HG03159 (cell line): ENCODE measurements around the gene NATD1.
"Not testable (repeated sequence)": the region's sequence is repeated elsewhere in the genome, so short reads cannot be mapped to it uniquely, and the experiment has no call there.

Experiments used
- ATAC-seq: cut with Tn5 transposase; IDR thresholded peaks from one replicate; pipeline ENCODE4 v1.9.1; 2021; ENCODE audit warnings: mild to moderate bottlenecking, moderate library complexity; ENCODE audit not compliant: unreplicated experiment

The NATD1 gene

GRCh38 chr17:21196126-21196525, 57.1 kb downstream of the NATD1 start:
- no peak for ATAC-seq

GRCh38 chr17:21194703-21195102, 58.5 kb downstream of the NATD1 start:
- ATAC-seq: no peak

GRCh38 chr17:21194226-21194625, 59.0 kb downstream of the NATD1 start:
- no peak for ATAC-seq

GRCh38 chr17:21193031-21193430, 60.2 kb downstream of the NATD1 start:
- ATAC-seq: no peak

GRCh38 chr17:21192414-21192813, 60.8 kb downstream of the NATD1 start:
- not testable (repeated sequence) for ATAC-seq

GRCh38 chr17:21191698-21192097, 61.5 kb downstream of the NATD1 start:
- no peak for ATAC-seq

GRCh38 chr17:21190078-21190477, 63.1 kb downstream of the NATD1 start:
- ATAC-seq: no peak

- no peak for ATAC-seq
Observed at GRCh38 chr17:21189361-21189760, 63.8 kb downstream of the NATD1 start.
